HG03520 (cell line): ENCODE data around the gene ADAM15.

Source experiments
- ATAC-seq: cut with Tn5 transposase; IDR thresholded peaks from one replicate; pipeline ENCODE4 v1.9.1; 2021; ENCODE audit warnings: mild to moderate bottlenecking, moderate library complexity; ENCODE audit not compliant: unreplicated experiment

The ADAM15 gene

DNA sequence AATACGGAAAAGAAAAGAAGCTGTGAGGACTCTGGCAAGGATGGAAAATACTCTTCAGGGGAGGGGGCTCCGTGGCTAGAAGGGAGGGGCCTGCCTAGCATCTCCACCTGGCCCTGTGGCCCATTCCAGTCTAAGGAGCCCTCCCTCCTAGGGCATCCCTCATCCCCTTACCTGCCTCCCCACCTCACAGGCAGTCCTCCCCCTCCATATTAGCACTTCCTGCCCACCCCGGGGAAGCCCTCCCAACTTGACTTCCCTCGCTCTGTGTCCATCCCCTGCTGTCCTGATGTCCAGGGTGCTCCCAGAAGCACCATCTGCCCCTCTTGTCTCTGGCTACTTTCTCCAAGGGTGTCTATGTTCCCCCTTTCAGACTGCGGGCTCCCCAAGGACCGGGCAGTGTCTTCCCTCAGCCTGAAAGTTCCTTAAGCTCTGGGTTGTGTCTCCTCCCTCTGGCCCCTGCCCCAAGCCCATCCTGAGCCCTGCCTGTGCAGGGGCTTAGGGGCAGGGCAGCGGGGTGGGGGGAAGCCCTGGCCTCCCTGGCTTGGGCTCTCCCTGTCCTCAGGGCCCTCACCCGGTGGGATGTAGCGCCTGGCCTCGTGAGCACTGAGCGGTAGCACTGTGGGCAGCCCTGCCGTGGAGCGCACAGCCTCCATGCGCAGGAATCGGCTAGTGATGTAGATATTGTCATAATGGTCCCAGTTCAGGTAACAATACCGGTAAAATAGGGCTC lies 21.4 kb upstream of the ADAM15 start:
- no peak for ATAC-seq

DNA sequence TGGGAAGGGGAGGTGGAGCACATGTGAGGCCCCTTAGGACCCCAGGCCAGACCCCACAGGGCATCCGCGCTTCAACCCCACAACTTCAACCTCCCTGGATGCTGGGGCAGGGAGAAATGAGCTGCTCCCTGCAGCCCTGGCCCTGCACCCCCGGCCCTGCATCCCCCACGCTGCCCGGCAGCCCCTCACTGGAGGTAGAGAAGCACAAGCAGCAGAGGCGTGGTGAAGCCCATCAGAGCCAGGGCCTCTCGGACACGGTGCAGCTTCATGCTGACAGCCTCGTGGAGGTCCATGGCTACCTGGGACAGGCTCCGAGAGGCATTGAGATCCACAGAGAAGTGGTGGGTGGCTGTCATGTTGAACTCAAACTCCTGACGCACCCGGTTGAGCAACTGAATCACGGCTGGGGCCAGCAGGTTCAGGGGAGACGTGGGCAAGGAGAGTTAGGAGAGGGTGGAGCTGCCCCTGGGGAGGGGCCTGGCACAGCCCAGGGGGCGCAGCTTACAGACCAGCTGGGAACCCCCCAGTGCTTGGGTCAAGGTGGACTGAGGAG lies 20.8 kb upstream of the ADAM15 start:
- ATAC-seq, result no peak

DNA sequence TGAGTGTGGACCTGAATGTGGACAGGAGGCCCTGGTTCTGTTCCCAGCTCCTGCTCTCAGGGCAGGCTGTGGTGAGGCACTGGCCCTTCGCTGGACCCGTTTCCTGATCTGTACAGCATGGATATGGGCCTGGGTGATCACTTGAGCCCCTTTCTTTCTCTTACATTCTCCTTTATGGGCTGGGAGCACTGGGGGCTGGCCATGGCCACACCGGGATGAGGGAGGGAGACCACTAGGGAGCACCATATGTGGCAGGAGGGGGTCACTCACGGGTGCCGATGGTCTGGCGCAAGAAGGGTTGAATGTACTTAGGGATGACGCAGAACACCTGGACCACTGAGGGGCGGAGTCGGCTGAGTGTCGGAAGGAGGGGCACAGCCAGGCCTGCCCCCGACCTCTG lies 20.2 kb upstream of the ADAM15 start:
- ATAC-seq, result no peak

DNA sequence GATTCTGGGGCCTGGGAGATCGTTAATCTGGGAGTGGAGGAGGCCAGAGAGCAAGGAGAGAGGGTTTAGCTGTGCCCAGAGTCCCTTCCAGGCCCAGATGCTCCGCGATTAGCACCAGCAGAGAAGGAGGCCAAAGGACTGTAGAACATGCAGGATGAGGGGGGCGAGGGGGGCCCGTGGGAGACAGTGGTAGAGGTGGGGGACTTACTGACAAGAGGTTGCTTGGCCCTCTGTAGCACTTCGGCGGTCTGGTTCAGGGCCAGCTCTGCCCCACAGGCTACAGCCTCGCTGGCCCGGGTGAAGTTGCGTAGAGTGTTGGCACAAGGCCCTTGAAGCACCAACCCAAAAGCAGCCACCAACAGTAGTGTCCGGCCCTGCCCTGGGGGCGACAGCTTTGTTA lies 18.2 kb upstream of the ADAM15 start:
- no peak for ATAC-seq

DNA sequence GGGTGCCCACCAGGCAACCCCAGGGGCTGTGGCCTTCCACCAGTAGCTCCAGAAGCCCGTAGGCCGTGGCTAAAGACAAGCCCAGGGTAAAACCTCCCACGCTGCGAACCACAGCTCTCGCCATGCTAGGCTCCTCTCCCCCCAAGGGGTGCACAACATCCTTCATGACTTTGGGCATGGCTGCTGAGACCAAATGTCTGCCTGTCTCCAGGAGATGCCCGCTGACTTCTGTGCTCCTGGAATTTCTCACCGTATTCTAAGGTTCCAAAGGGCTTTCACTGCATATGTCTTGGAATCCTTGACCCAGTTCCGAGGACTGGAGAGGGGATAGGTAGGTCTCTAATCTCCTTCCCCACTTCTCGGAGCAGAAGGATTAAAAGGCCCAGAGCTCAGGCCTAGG lies 17.6 kb upstream of the ADAM15 start, which contains the start of the genes DCST1 and DCST2:
DCST1 (plus strand) TSS at position 301 of the 400 bp plus-strand sequence. CDS start 213 bp downstream, outside the sequence.
DCST2 (minus strand) TSS at position 258 of the 400 bp plus-strand sequence; CDS start at position 178, 80 bp downstream.
- no peak for ATAC-seq

DNA sequence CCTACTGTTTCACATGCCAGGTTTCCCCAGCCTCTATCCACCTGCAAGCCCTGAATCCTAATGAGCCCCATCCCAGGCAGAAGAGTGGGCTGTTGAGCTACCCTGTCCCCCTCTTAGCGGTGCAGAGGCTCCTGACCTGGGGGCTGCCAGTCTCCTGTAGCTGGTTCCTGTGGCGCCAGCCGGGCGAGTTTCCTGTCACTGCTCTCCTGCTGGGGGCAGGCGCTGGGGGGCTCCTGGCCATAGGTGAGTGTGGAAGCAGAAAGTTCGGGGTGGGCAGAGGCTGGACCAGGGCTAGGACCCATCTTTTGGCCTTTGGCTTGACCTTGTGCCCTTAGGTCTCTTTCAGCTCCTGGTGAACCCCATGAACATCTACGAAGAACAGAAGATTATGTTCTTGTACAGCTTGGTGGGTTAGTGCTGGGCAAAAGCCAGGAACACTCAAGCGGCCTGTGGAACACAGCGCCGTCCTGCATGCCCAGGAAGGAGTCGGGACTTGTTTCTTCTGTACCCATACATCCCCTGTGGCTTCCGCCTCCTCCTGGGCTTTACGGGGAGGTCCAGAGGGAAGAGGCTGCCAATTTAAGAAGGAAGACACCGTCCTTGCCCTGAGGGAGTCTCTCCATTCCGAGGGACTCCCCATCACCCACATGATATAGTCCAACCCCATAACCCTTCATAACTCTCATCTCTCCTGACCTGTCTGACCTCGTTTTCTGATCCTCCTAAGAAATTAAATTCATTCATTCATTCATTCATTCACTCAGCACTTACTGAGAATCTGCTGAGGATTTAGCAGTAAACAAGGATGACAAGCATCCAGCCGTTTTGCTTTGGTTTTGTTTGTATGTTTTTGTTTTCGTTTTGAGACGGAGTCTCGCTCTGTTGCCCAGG lies 16.6 kb upstream of the ADAM15 start:
- no peak for ATAC-seq

DNA sequence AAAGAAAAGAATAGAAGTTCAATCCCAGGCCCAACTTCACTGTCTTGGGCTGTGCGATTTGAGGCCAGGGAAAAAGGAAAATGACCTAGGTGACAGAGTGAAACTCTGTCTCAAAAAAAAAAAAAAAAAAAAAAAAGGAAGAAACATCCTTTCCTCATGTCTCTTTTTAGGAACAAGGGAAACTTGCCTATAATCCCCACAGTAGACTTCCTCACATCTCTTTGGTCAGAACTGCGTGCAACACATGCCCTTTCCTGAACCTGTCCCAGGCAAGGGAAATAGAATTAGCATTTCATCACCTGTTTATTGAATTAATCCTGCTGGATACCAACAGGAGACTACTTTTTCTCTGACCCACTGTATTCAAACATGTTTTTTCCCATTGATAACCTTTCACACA lies 15.2 kb upstream of the ADAM15 start:
- no peak for ATAC-seq

DNA sequence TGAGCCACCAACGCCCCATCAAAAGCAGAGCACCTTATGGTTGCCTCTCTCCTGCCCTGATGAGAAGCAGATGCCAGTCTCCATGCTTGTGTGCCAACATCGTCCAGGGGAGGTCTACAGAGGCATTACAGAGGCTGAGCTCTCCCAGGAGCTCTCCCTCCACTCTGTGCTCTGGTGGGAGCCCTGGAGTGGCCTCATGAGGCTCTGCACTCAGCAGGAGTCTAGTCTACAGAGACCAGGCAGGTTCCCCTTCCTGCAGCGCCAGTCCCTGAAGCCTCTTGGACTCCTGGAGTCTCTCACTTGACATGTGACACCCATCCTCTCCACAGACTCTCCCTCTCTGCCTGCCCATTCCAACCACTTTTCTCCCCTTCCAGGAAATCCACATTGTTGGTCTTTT lies 14.1 kb upstream of the ADAM15 start:
- ATAC-seq, result no peak

DNA sequence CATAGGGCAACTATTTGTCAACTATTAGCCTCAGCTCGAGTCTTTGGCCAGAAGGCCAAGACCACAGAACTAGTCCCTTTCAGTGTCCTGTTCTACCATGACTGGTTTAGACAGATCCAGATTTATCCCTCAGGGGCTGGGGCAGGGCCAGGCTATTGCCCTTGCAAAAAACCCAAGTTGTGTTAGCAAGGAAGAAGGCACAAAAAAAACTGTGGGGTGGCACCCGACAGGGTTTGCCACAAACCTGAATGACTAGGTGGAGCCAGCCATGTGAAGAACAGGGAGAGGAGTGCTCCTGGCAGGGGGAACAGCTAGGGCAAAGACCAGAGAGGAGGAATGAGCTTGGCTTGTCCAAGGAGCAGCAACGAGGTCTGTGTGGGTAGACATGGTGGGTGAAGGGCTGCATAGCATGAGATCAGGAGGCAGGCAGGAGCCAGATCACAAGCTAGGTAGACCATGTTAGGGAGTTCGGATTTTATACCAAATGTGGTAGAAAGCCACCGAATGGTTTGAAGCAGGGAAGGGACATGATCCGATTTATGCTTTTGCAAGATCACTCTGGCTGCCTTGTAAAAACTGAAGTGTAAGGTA lies 13.2 kb upstream of the ADAM15 start:
- ATAC-seq, result no peak

DNA sequence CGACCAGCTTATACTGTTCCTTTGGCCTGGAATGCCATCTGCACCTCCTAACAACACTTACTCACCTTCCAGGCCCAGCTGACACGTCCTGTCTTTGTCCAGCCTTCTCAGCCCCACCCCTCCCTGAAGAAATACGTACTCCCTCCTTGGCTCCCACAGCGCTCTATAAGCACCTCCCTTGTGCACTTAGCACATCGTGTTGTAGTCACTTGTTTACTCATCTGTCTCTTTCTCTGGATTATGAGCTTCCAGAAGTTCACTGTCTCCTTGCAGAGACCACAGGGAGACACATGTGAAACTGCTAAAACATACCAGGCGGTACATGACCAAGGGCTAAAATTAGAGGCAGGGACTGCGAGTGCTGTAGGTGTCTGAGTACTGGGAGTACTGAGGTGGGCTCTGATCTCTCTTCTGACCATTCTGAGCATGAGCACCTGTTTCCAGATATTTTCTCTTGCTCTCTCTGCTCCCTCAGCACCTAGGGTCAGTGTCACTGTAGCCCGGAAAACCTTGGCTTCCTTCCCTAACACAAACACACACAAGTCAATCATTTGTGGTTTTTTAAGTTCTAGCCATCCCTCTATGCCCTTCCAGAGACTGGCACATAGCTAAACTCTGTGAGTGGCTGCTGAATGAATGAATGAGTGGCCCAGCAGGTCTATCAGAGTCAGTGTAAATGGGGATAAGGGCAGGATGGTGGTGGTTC lies 12.4 kb upstream of the ADAM15 start:
- ATAC-seq, result no peak

DNA sequence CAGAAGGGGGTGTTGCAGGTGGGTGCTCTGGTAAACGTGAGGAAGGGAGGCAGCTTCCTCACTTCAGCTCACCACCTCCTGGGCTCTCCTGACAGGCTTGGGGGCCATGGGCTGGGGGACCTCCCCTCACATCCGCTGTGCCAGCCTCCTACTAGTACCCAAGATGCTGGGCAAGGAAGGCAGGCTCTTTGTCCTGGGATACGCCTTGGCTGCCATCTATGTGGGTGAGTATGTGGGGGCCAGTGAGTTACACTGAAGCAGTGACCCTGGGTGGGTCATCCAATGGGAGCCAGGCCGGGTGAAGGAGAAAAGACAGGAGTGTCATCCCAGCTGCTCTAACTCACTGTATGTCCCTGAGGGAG lies 11.8 kb upstream of the ADAM15 start:
- ATAC-seq, result no peak

DNA sequence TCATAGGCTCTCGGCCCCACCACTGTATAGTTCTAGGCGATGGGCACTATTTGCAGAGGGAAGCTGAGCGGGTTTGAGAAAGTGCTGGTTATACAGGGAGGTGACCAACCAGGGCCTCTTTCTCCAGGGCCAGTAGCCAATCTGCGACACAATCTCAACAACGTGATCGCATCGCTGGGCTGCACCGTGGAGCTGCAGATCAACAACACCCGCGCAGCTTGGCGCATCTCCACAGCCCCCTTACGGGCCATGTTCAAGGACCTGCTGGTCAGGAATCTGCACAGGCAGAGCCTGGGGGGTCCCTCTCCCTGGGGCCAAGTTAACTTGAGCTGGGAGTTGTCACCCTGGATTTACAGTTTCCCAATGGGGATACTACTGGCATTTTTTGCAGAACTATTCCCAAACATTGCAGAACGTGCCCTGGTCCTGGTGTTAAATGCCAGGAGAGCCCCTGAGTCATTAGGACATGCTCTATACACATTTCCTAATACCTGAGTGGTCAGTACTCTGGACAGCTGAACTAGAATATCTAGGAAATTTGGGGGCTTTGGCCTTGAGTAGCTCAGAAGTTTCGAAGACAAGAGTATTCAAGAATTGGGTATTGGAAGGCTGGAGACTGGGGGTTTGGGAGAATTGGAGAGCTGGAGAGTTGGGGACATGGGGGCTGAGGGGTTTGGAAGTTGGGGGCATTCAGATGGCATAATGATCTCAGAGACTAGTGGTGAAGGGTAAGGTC lies 10.6 kb upstream of the ADAM15 start:
- no peak for ATAC-seq

DNA sequence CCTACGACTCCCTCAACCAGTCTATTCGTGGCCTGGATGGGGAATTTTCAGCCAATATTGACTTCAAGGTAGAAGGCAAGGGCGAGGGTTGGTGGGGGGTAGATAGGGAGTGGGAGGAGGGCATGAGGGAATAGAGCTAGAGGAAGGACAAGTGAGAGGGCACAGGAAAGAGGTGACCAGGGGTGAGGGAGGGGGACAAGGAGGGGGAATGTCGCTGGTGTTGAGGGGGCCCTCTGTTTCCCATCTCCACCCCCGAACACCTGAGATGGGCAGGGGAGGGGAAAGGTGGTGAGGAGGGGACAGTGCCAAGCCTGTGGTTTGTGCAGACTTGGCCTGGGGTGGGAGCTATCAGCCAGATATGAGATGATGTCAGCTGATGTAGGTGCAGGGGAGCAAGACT lies 8.3 kb upstream of the ADAM15 start:
- ATAC-seq, result no peak

DNA sequence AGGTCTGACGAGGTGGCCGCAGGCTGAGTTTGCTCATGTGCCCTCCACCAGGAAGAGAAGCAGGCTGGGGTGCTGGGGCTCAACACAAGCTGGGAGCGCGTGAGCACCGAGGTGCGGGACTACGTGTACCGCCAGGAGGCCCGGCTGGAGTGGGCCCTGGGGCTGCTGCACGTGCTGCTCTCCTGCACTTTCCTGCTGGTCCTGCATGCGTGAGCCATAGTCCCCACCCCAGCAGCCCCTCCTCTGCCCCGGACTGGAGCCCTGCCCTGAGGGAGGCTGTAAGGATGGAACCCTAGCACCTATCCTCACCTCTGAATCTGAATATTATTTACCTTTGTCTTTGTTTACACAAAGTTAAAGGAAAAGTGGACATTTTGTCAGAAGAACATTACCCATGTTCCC lies 7.8 kb upstream of the ADAM15 start:
- no peak for ATAC-seq

DNA sequence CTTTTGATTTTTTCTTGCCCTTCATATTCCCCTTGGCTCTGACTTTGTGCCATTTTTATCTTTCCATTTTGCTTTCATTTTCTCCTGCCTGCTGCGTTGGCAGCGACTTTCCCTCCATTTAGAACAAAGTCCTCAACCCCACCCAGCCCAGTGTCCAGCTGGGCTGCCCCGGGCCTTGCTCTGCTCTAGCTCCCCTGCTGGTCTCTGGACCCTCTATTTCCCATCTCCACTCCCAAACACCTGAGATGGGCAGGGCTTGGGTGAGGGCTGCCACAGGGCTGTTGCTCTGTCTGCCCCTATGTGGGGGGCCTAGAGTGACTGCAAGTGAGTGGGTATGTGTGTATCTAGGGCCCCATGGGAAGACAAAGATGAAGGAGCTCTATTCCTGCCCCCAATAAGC lies 7.3 kb upstream of the ADAM15 start:
- ATAC-seq, result no peak

DNA sequence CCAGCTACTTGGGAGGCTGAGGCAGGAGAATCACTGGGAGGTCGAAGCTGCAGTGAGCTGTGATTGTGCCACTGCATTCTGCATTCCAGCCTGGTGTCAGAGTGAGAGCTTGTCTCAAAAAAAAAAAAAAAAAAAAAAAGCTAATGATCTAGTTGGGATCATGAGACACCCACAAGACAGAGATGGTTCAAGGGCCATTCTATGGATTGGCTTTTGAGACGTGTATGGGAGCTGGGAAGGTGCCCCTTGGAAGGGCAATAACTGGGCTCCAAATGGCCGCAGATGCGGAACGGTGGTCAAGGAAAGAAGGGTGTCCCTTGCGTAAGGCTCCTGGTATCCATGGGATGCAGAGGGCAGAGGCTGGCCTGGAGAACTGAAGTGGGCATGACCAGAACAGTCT lies 6.8 kb upstream of the ADAM15 start:
- ATAC-seq, result no peak

DNA sequence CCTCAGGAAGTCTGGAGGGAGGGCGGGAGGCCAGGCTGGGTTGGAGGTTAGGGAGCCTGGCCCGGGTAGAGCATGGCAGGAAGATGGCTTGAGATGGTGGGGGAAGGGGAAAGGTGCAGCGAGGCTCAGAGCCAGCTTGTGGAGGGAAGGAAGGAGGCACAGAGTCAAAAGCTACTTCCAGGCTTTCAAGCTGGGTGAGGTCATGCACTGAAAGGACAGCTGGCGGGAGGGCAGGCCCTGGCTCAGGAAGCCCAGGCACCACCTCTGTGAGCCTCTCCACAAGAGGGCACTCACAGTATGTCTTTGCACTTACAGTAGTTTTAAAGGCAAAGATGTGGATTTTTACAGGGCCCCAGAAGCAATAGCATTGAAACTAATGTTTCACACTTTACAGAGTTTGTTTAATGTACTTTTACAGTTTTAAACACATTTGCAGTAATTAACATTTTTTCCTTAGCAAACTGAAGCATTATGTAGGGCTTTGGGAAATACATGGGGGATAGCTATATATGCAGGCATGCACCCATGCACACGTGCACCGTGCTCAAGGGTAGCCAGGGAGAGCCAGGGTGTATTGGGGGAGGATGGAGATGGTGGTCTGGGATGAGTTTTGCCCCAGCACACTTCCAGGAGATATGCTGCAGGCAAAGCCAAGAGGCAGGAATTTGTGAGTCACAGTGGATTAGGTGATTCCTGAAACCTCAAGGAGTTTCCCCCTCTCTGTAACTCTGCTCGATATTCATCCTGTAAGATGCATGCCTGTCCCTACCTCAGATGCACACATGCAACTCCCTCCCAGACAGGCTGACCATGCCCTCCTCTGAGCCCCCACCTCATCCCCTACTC lies 6.1 kb upstream of the ADAM15 start:
- no peak for ATAC-seq

DNA sequence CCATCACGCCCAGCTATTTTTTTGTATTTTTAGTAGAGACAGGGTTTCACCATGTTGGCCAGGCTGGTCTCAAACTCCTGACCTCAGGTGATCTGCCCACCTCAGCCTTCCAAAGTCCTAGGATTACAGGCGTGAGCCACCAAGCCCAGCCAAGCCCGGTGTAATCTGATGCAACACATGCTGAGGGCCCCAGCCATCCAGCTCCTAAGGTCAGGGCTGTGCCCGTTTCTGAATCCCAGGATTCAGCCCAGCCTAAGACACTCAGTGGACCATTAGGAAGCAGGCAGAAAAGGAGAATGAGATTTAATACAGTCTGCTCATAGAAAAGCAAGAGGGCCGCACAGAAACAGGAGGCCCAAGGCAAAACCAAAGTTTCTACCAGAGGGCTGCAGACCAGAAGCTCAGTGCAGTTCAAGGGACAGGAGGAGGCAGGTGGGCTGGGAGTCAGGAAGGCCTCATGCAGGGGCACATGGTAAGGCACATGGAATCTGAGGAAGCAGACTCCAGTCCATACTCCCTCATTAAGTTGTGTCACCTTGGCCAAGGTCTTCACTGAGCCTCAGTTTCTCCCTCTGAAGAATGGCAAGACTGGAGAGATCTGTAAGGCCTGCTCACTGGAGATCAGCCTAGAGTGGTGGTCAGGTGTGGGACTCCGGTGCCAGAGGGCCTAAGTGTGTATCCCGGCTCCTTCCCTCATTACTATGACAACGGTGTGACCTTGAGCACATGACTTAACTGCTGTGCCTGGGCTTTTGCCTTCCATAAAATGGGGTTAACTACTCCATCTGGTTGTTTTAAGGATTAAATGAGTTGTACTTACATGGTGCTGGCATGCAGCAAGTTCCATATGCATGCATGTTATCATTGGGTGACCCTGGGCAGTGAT lies 2.4 kb upstream of the ADAM15 start:
- no peak for ATAC-seq
